Measurements from ENCODE around the gene ACP2. TPM values are rescaled to one million over a fixed set of nuclear protein-coding genes. Genes with fewer than 3 reads are reported as not detected.

The ACP2 gene
- total RNA-seq, 1 donor from 2014 or later = 40.8 TPM

DNA sequence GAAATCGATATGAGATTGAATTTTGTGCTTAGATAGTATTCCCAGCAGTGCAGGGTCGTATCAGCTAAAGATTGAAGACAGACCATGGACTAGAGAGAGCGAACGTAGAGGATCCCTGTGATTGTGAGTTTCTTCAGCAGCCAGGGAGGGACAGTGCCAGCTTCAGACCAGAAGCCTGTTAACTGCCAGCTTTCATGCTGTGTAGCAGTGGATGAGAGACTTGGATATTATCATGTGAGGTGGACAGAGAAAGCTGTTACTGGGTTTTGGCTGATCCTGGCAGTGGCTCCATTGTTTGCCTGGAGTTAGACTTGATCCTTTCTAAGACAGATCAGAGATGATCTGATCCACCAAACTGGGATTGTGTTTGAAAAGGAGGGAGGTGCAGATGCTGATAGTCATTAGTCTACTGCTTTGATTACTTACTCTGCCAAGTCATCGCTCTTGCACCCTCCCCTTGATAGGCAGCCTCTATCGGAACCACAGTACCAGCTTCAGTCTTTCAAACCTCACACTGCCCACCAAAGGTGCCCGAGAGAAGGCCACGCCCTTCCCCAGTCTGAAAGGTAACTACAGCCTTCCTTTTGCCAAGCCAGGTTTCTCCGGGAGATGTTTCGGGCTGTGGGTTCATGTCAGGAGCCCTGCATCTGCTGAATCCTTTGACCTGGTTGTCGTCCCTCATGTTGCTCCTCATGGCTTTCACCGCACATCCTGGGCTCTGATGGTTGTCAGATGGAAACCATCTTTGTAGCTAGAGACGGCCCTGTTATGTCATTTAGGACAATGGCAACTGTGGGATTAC is 37.6 kb upstream of the ACP2 start:
- H3K36me3 ChIP-seq (ENCODE audit: insufficient read depth, low read length) = peaks cover 44% of the 10 kb centered on the region
- H3K36me3 Mint-ChIP-seq (ENCODE audit: low read depth, unreplicated experiment) = peaks cover 53% of the 10 kb centered on the region
- FAIRE-seq = no peak

DNA sequence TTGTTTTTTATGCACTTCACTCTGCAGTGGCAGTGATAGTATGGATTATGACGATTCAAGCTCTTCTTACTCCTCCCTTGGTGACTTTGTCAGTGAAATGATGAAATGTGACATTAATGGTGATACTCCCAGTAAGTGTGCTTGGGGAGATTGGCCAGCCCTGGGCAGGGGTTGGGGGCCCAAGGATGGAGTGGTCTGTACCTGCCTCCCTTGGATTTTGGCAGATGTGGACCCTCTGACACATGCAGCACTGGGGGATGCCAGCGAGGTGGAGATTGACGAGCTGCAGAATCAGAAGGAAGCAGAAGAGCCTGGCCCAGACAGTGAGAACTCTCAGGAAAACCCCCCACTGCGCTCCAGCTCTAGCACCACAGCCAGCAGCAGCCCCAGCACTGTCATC is 35.5 kb upstream of the ACP2 start:
- Mint-ChIP-seq H3K9me3 (ENCODE audit: unreplicated experiment) (no peaks in the 10 kb centered on the region), H3K36me3 (ENCODE audit: low read depth, unreplicated experiment) (peaks cover 38% of the 10 kb centered on the region)
- DNase-seq (ENCODE audit: low read depth) = no peak

More for the DNA sequence above, 37.6 kb upstream of the ACP2 start:
- Histone ChIP-seq H3K4me1 (ENCODE audit: insufficient read depth, low read length) (peaks cover 6% of the 10 kb centered on the region), H3K9ac (ENCODE audit: low read length) (no peak overlapping the region), H4K20me1 (ENCODE audit: insufficient read depth, low read length) (no peaks in the 10 kb centered on the region), H3K4me2 (ENCODE audit: low read length) (no peak overlapping the region), H3K27ac (ENCODE audit: low read depth, low read length) (no peak overlapping the region), H3K27me3 (ENCODE audit: insufficient read depth, low read length) (no peaks in the 10 kb centered on the region), H3K4me3 (ENCODE audit: insufficient read depth, low read depth, low read length) (no peak overlapping the region), H2AFZ (ENCODE audit: low read depth, low read length) (no peak overlapping the region), H3K79me2 (ENCODE audit: insufficient read depth, low read length) (no peaks in the 10 kb centered on the region), H3K9me3 (ENCODE audit: insufficient read depth, low read depth, low read length) (no peaks in the 10 kb centered on the region)
- DNase-seq (ENCODE audit: low read depth) = no peak
- TF ChIP-seq, protein P1, sequence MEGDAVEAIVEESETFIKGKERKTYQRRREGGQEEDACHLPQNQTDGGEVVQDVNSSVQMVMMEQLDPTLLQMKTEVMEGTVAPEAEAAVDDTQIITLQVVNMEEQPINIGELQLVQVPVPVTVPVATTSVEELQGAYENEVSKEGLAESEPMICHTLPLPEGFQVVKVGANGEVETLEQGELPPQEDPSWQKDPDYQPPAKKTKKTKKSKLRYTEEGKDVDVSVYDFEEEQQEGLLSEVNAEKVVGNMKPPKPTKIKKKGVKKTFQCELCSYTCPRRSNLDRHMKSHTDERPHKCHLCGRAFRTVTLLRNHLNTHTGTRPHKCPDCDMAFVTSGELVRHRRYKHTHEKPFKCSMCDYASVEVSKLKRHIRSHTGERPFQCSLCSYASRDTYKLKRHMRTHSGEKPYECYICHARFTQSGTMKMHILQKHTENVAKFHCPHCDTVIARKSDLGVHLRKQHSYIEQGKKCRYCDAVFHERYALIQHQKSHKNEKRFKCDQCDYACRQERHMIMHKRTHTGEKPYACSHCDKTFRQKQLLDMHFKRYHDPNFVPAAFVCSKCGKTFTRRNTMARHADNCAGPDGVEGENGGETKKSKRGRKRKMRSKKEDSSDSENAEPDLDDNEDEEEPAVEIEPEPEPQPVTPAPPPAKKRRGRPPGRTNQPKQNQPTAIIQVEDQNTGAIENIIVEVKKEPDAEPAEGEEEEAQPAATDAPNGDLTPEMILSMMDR (IDR thresholded peaks at IDR 0.05; ENCODE audit: insufficient read depth, low read depth, low read length) = no peak
- no peak for TF ChIP-seq EZH2 (IDR thresholded peaks at IDR 0.05; ENCODE audit: insufficient read depth, low read length)
- no peaks in the 10 kb centered on the region for H3K4me1 Mint-ChIP-seq (ENCODE audit: low read depth, unreplicated experiment)
- H3K27ac Mint-ChIP-seq (ENCODE audit: unreplicated experiment) = no peak overlapping the region
- no peak overlapping the region for H3K4me3 Mint-ChIP-seq (ENCODE audit: unreplicated experiment)
- H3K27me3 Mint-ChIP-seq (ENCODE audit: low read depth, unreplicated experiment) = no peaks in the 10 kb centered on the region
- no peaks in the 10 kb centered on the region for H3K9me3 Mint-ChIP-seq (ENCODE audit: unreplicated experiment)

More for the DNA sequence above, 35.5 kb upstream of the ACP2 start:
- Histone ChIP-seq H3K4me3 (ENCODE audit: insufficient read depth, low read depth, low read length) (no peak overlapping the region), H3K79me2 (ENCODE audit: insufficient read depth, low read length) (no peaks in the 10 kb centered on the region), H3K4me1 (ENCODE audit: insufficient read depth, low read length) (no peaks in the 10 kb centered on the region), H3K4me2 (ENCODE audit: low read length) (no peak overlapping the region), H2AFZ (ENCODE audit: low read depth, low read length) (no peak overlapping the region), H3K36me3 (ENCODE audit: insufficient read depth, low read length) (peaks cover 46% of the 10 kb centered on the region), H3K27me3 (ENCODE audit: insufficient read depth, low read length) (no peaks in the 10 kb centered on the region), H3K27ac (ENCODE audit: low read depth, low read length) (no peak overlapping the region), H4K20me1 (ENCODE audit: insufficient read depth, low read length) (no peaks in the 10 kb centered on the region), H3K9me3 (ENCODE audit: insufficient read depth, low read depth, low read length) (no peaks in the 10 kb centered on the region), H3K9ac (ENCODE audit: low read length) (no peak overlapping the region)
- FAIRE-seq = no peak
- no peak overlapping the region for H3K27ac Mint-ChIP-seq (ENCODE audit: unreplicated experiment)
- no peak overlapping the region for H3K4me3 Mint-ChIP-seq (ENCODE audit: unreplicated experiment)
- H3K27me3 Mint-ChIP-seq (ENCODE audit: low read depth, unreplicated experiment) = no peaks in the 10 kb centered on the region
- no peaks in the 10 kb centered on the region for H3K4me1 Mint-ChIP-seq (ENCODE audit: low read depth, unreplicated experiment)
- TF ChIP-seq, protein P1 (IDR thresholded peaks at IDR 0.05; ENCODE audit: insufficient read depth, low read depth, low read length) = no peak
- TF ChIP-seq EZH2 (IDR thresholded peaks at IDR 0.05; ENCODE audit: insufficient read depth, low read length) = no peak
